H9 (cell line): Measurements from ENCODE around the gene TUBB2B. TPM values are rescaled to one million over a fixed set of nuclear protein-coding genes. Genes with fewer than 3 reads are reported as not detected.

Experiments used
- DNase-seq: peaks from one replicate; pipeline ENCODE4 v3.0.0-alpha.2; 2017
- H2AFZ ChIP-seq: one replicate; pipeline ENCODE4 v1.6.1; 2013; ENCODE audit warnings: mild to moderate bottlenecking, low read length, control low read depth, moderate library complexity
- H2AK5ac ChIP-seq: 2 replicates; pipeline ENCODE4 v1.6.1; 2013; ENCODE audit warnings: low read length, control low read depth, mixed read lengths; ENCODE audit not compliant: insufficient read length
- H2BK120ac ChIP-seq: one replicate; pipeline ENCODE4 v1.6.1; 2013; ENCODE audit warnings: low read depth, mild to moderate bottlenecking, low read length, control low read depth, inconsistent platforms; ENCODE audit not compliant: poor library complexity, severe bottlenecking
- H2BK12ac ChIP-seq: 2 replicates; pipeline ENCODE4 v1.6.1; 2013; ENCODE audit warnings: low read length, control low read depth, mixed read lengths, low read depth; ENCODE audit not compliant: insufficient read length
- H2BK15ac ChIP-seq: 2 replicates; pipeline ENCODE4 v1.6.1; 2013; ENCODE audit warnings: low read depth, low read length, control low read depth
- H2BK20ac ChIP-seq: one replicate; pipeline ENCODE4 v1.6.1; 2013; ENCODE audit warnings: low read depth, mild to moderate bottlenecking, low read length, control low read depth, inconsistent platforms; ENCODE audit not compliant: poor library complexity, severe bottlenecking
- H2BK5ac ChIP-seq: 2 replicates; pipeline ENCODE4 v1.6.1; 2013; ENCODE audit warnings: low read length, control low read depth, mixed read lengths; ENCODE audit not compliant: insufficient read length
- H3K14ac ChIP-seq: 2 replicates; pipeline ENCODE4 v1.6.1; 2013; ENCODE audit warnings: low read length, control low read depth; ENCODE audit not compliant: insufficient read depth
- H3K18ac ChIP-seq: 2 replicates; pipeline ENCODE4 v1.6.1; 2013; ENCODE audit warnings: low read depth, mild to moderate bottlenecking, mixed read lengths, low read length, control low read depth; ENCODE audit not compliant: insufficient read length
- H3K23ac ChIP-seq: 2 replicates; pipeline ENCODE4 v1.6.1; 2013; ENCODE audit warnings: low read length, control low read depth, mixed read lengths, low read depth; ENCODE audit not compliant: insufficient read length
- H3K23me2 ChIP-seq: 2 replicates; pipeline ENCODE4 v1.6.1; 2013; ENCODE audit warnings: low read depth, mild to moderate bottlenecking, mixed read lengths, low read length, control low read depth; ENCODE audit not compliant: insufficient read length, poor library complexity, severe bottlenecking
- H3K27ac ChIP-seq: 2 replicates; pipeline ENCODE4 v1.5.1; 2013; ENCODE audit warnings: low read length, control low read depth, mixed read lengths, low read depth; ENCODE audit not compliant: insufficient read length
- H3K27me3 ChIP-seq: 2 replicates; pipeline ENCODE4 v1.6.1; 2013; ENCODE audit warnings: low read length, control low read depth, inconsistent platforms; ENCODE audit not compliant: insufficient read depth
- H3K4ac ChIP-seq: 2 replicates; pipeline ENCODE4 v1.6.1; 2013; ENCODE audit warnings: low read depth, mild to moderate bottlenecking, control low read depth, inconsistent platforms, low read length, moderate library complexity
- H3K4me1 ChIP-seq: 2 replicates; pipeline ENCODE4 v1.6.1; 2013; ENCODE audit warnings: low read length, control low read depth, inconsistent platforms; ENCODE audit not compliant: insufficient read depth
- H3K4me2 ChIP-seq: 2 replicates; pipeline ENCODE4 v1.6.1; 2013; ENCODE audit warnings: low read length, control low read depth, mixed read lengths; ENCODE audit not compliant: insufficient read length, insufficient read depth
- H3K56ac ChIP-seq: 2 replicates; pipeline ENCODE4 v1.6.1; 2013; ENCODE audit warnings: low read depth, mild to moderate bottlenecking, mixed read lengths, low read length, control low read depth; ENCODE audit not compliant: insufficient read length
- H3K79me1 ChIP-seq: 2 replicates; pipeline ENCODE4 v1.6.1; 2013; ENCODE audit warnings: low read depth, mild to moderate bottlenecking, moderate library complexity, low read length, control low read depth, inconsistent platforms; ENCODE audit not compliant: insufficient read depth, poor library complexity, severe bottlenecking
- H3K79me2 ChIP-seq: 2 replicates; pipeline ENCODE4 v1.6.1; 2013; ENCODE audit warnings: low read length, control low read depth, inconsistent platforms; ENCODE audit not compliant: insufficient read depth
- H3K9ac ChIP-seq: 2 replicates; pipeline ENCODE4 v1.6.1; 2013; ENCODE audit warnings: low read length, control low read depth, mixed read lengths; ENCODE audit not compliant: insufficient read length; ENCODE audit errors: extremely low read depth
- H3K9me3 ChIP-seq: one replicate; pipeline ENCODE4 v1.6.1; 2013; ENCODE audit warnings: low read depth, low read length, inconsistent platforms; ENCODE audit not compliant: control insufficient read depth
- H3T11ph ChIP-seq: one replicate; pipeline ENCODE4 v1.6.1; 2013; ENCODE audit warnings: mild to moderate bottlenecking, low read length, control low read depth, inconsistent platforms
- H4K20me1 ChIP-seq: one replicate; pipeline ENCODE4 v1.6.1; 2013; ENCODE audit not compliant: control insufficient read depth, insufficient read length, insufficient read depth
- H4K5ac ChIP-seq: 2 replicates; pipeline ENCODE4 v1.6.1; 2013; ENCODE audit warnings: low read depth, mild to moderate bottlenecking, mixed read lengths, low read length, control low read depth; ENCODE audit not compliant: insufficient read length
- H4K8ac ChIP-seq: replicated peaks from 2 replicates; pipeline ENCODE4 v1.6.1; 2013; ENCODE audit warnings: low read length, control low read depth, mixed read lengths, low read depth; ENCODE audit not compliant: insufficient read length
- H4K91ac ChIP-seq: 2 replicates; pipeline ENCODE4 v1.6.1; 2013; ENCODE audit warnings: low read depth, mild to moderate bottlenecking, moderate library complexity, mixed read lengths, low read length, control low read depth; ENCODE audit not compliant: insufficient read length
- H3K27ac Mint-ChIP-seq, 3 experiments: 2 replicates in 2 of 3; 3 replicates in 1 of 3; pipeline ENCODE4 v1.8.0; 2020 to 2021; ENCODE audit warnings: mixed read lengths in 3 of 3, mild to moderate bottlenecking in 1 of 3, moderate library complexity in 1 of 3
- H3K27me3 Mint-ChIP-seq: 2 replicates; pipeline ENCODE4 v1.8.0; 2021; ENCODE audit warnings: low read depth, mild to moderate bottlenecking, moderate library complexity, mixed read lengths
- H3K36me3 Mint-ChIP-seq, 3 experiments: 2 replicates in 2 of 3; 3 replicates in 1 of 3; pipeline ENCODE4 v1.8.0; 2020 to 2021; ENCODE audit warnings: low read depth in 3 of 3, mixed read lengths in 3 of 3; ENCODE audit not compliant: insufficient read depth in 1 of 3
- H3K4me1 Mint-ChIP-seq, 2 experiments: 2 replicates each; pipeline ENCODE4 v1.8.0; 2020; ENCODE audit warnings: mixed read lengths in 2 of 2
- H3K4me3 Mint-ChIP-seq, 2 experiments: 2 replicates in 1 of 2; 3 replicates in 1 of 2; pipeline ENCODE4 v1.8.0; 2020 to 2021; ENCODE audit warnings: mild to moderate bottlenecking in 2 of 2, mixed read lengths in 2 of 2, moderate library complexity in 1 of 2
- H3K9me3 Mint-ChIP-seq, 2 experiments: 2 replicates in 1 of 2; 3 replicates in 1 of 2; pipeline ENCODE4 v1.8.0; 2020; ENCODE audit warnings: mild to moderate bottlenecking in 2 of 2, mixed read lengths in 2 of 2, moderate library complexity in 1 of 2
- CTCF ChIP-seq: fragments of 200-600 bp; sonication (generic); conservative IDR thresholded peaks from 3 replicates; pipeline ENCODE4 v1.8.0; 2021; ENCODE audit warnings: antibody characterized with exemption, mild to moderate bottlenecking
- WGBS: extraction: QIAGEN DNeasy Blood & Tissue Kit; methylation state at CpG from one replicate; pipeline ENCODE4 v1.1.7; 2013; ENCODE audit warnings: missing lambda C conversion rate, low lambda C conversion rate, mixed read lengths; ENCODE audit not compliant: insufficient read length; ENCODE audit errors: extremely low coverage; 5-methylcytosine and 5-hydroxymethylcytosine counted together
- total RNA-seq: library from RNA; stranded (reverse); gene quantifications from 2 replicates; pipeline ENCODE4 v1.2.1, GENCODE V29; 2021

The TUBB2B gene
- total RNA-seq, 1 experiment from 2014 or later, result 320 TPM

GRCh38 chr6:3271756-3272155, 44.3 kb upstream of the TUBB2B start:
- Histone ChIP-seq H4K8ac (no peak overlapping the region), H3T11ph (no peak overlapping the region), H3K4ac (no peak overlapping the region), H2BK120ac (no peak overlapping the region), H3K23ac (no peak overlapping the region), H3K4me2 (no peak overlapping the region), H3K23me2 (no peaks in the 10 kb centered on the region), H4K5ac (no peak overlapping the region), H4K91ac (no peak overlapping the region), H2BK12ac (no peak overlapping the region), H3K14ac (no peak overlapping the region), H3K18ac (no peak overlapping the region), H2BK5ac (no peak overlapping the region), H3K56ac (no peak overlapping the region), H3K9me3 (no peaks in the 10 kb centered on the region), H3K79me2 (no peaks in the 10 kb centered on the region), H2AK5ac (no peak overlapping the region), H3K27me3 (no peaks in the 10 kb centered on the region), H2BK15ac (no peak overlapping the region), H3K9ac (no peak overlapping the region), H4K20me1 (no peaks in the 10 kb centered on the region), H2BK20ac (no peak overlapping the region), H2AFZ (no peak overlapping the region), H3K79me1 (no peaks in the 10 kb centered on the region), H3K27ac (no peak overlapping the region), H3K4me1 (no peaks in the 10 kb centered on the region)
- no peak for DNase-seq
- Mint-ChIP-seq H3K4me1 (peaks cover 4 to 9% of the 10 kb centered on the region in 2 experiments; a peak in 2 of 4 replicates), H3K4me3 (no peak overlapping the region), H3K27me3 (no peaks in the 10 kb centered on the region), H3K9me3 (no peaks in the 10 kb centered on the region), H3K36me3 (peaks cover 36 to 62% (median 59%) of the 10 kb centered on the region in 3 experiments; a peak in 6 of 7 replicates), H3K27ac (peak overlapping the region; percentile 46 to 80 (median 70); a peak in 5 of 7 replicates)
- TF ChIP-seq CTCF, result no peak
- whole genome bisulfite sequencing, result no CpG with 5 or more reads among the region's 13 CpGs
